Osteoblast (primary cell): ENCODE results near the gene FMO3. TPM values are rescaled to one million over a fixed set of nuclear protein-coding genes. Genes with fewer than 3 reads are reported as not detected.

Source experiments
- DNase-seq: peaks from one replicate; pipeline ENCODE4 v3.0.0; 2011; ENCODE audit warnings: low spot score, mixed read lengths; ENCODE audit not compliant: insufficient read length; ENCODE audit errors: missing footprints
- H2AFZ ChIP-seq: 2 replicates; pipeline ENCODE4 v1.6.0; 2011; ENCODE audit warnings: mild to moderate bottlenecking, low read length
- H3K27ac ChIP-seq: 2 replicates; pipeline ENCODE4 v1.5.1; 2011; ENCODE audit warnings: mild to moderate bottlenecking, low read depth, low read length, moderate library complexity
- H3K27me3 ChIP-seq: 2 replicates; pipeline ENCODE4 v1.6.0; 2012; ENCODE audit warnings: mild to moderate bottlenecking, control low read depth, inconsistent platforms, low read length, moderate library complexity; ENCODE audit not compliant: insufficient read depth
- H3K36me3 ChIP-seq: 2 replicates; pipeline ENCODE4 v1.5.1; 2011; ENCODE audit warnings: mild to moderate bottlenecking, low read length, control low read depth, moderate library complexity; ENCODE audit not compliant: insufficient read depth
- H3K4me1 ChIP-seq: 2 replicates; pipeline ENCODE4 v1.5.1; 2011; ENCODE audit warnings: mild to moderate bottlenecking, low read length, control low read depth, moderate library complexity; ENCODE audit not compliant: insufficient read depth
- H3K4me2 ChIP-seq: 2 replicates; pipeline ENCODE4 v1.6.0; 2011; ENCODE audit warnings: mild to moderate bottlenecking, low read length; ENCODE audit not compliant: insufficient read depth
- H3K4me3 ChIP-seq: fragments of 200-600 bp; sonication (generic); 3 replicates; pipeline ENCODE4 v1.5.1; 2012; ENCODE audit warnings: mild to moderate bottlenecking, low read length, inconsistent platforms; ENCODE audit not compliant: insufficient read depth
- H3K79me2 ChIP-seq: 2 replicates; pipeline ENCODE4 v1.6.0; 2012; ENCODE audit warnings: mild to moderate bottlenecking, low read length, control low read depth, inconsistent platforms; ENCODE audit not compliant: insufficient read depth
- H3K9me3 ChIP-seq: 2 replicates; pipeline ENCODE4 v1.5.1; 2011; ENCODE audit warnings: low read depth, low read length, control low read depth
- H4K20me1 ChIP-seq: 2 replicates; pipeline ENCODE4 v1.6.0; 2012; ENCODE audit warnings: mild to moderate bottlenecking, low read length, control low read depth; ENCODE audit not compliant: insufficient read depth
- CTCF ChIP-seq: IDR thresholded peaks from 2 replicates; pipeline ENCODE4 v1.5.1; 2011; ENCODE audit warnings: mild to moderate bottlenecking, low read depth, low read length, moderate library complexity; ENCODE audit errors: extremely low read depth
- total RNA-seq: library from RNA; depleted of rRNA; stranded (reverse); fragments of >200 nt; gene quantifications from 2 replicates; pipeline ENCODE4 v1.2.3, GENCODE V29; 2012

Gene FMO3
- total RNA-seq, 1 donor, result 44.5 TPM

GRCh38 chr1:171061425-171062143 lies 29.1 kb upstream of the FMO3 start:
- no peak for TF ChIP-seq CTCF
- Histone ChIP-seq H3K4me3 (no peak overlapping the region), H2AFZ (no peak overlapping the region), H3K36me3 (no peaks in the 10 kb centered on the region), H3K27me3 (no peaks in the 10 kb centered on the region), H4K20me1 (no peaks in the 10 kb centered on the region), H3K27ac (no peak overlapping the region), H3K4me1 (no peaks in the 10 kb centered on the region), H3K4me2 (no peak overlapping the region), H3K79me2 (no peaks in the 10 kb centered on the region), H3K9me3 (no peaks in the 10 kb centered on the region)
- DNase-seq, result no peak

DNA sequence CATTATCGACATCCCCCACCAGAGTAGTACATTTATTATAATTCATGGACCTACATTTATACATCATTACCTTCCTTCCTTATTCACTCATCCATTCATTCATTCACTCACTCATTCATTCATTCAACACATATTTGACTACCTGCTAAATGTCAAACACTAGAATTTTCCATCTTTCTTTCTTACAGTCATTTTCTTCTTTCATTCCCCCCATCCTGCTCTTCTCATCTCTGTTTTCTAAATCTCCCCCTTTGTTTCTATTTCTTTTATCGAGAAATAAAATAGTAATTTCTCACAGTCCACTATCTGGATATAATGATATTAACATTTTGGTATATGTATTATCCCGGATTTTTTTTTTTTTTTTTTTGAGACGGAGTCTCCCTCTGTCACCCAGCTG lies 27.8 kb upstream of the FMO3 start:
- no peak for TF ChIP-seq CTCF
- DNase-seq, result no peak
- no peaks in the 10 kb centered on the region for H3K36me3 ChIP-seq

DNA sequence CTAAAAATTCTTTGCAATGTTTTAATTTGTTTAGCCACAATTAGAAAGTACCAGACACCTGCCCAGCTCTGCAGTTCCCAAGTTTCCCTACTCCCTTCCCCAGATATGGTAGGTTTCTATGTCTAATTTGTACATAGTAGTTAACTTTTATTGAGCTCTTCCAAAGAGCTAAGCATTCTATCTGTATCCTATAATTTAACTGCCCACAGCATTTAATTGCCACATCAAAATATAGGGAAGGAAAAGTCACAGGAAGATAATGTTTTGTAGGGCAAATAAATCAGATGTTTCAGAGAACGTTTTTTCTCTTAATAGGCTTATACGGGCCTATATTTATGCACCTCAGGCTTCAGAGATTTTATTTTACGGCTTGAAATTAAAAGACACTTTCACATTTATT lies 15.7 kb upstream of the FMO3 start:
- no peak overlapping the region for H3K4me3 ChIP-seq
- H3K27ac ChIP-seq, result no peak overlapping the region
- no peak overlapping the region for H3K4me2 ChIP-seq
- no peaks in the 10 kb centered on the region for H3K4me1 ChIP-seq
- no peaks in the 10 kb centered on the region for H3K27me3 ChIP-seq
- no peak overlapping the region for H2AFZ ChIP-seq
- no peaks in the 10 kb centered on the region for H3K36me3 ChIP-seq
- H4K20me1 ChIP-seq, result no peaks in the 10 kb centered on the region
- no peaks in the 10 kb centered on the region for H3K79me2 ChIP-seq
- no peaks in the 10 kb centered on the region for H3K9me3 ChIP-seq
- DNase-seq, result no peak
- no peak for TF ChIP-seq CTCF

More for the DNA sequence above, 27.8 kb upstream of the FMO3 start:
- Histone ChIP-seq H3K9me3 (no peaks in the 10 kb centered on the region), H4K20me1 (no peaks in the 10 kb centered on the region), H3K4me2 (no peak overlapping the region), H3K4me1 (no peaks in the 10 kb centered on the region), H3K27me3 (no peaks in the 10 kb centered on the region), H3K4me3 (no peak overlapping the region), H2AFZ (no peak overlapping the region), H3K79me2 (no peaks in the 10 kb centered on the region), H3K27ac (no peak overlapping the region)

DNA sequence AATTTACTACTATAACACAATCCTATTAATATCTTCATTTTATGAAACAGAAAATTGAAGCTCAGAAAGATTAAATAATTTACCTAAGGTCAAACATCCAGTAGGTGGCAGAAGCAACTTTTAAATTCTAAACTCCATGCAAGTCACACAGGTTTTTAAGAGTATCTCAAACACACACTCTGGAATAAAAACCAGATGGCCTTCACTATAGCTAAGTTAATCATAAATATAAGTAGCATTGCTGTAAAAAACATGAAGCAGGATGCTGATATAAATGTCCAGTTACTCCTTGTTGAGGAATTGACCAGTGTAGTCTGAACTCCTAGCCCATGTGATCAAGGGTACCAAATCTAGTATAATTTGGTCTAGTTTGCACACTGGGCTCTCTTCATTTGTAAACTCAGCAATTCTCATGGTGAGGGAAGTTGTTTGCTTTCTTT lies 9.4 kb upstream of the FMO3 start:
- Histone ChIP-seq H3K36me3 (no peaks in the 10 kb centered on the region), H3K27me3 (no peaks in the 10 kb centered on the region), H3K4me2 (no peak overlapping the region), H3K4me1 (no peaks in the 10 kb centered on the region), H3K79me2 (no peaks in the 10 kb centered on the region), H4K20me1 (no peaks in the 10 kb centered on the region), H3K9me3 (no peaks in the 10 kb centered on the region), H2AFZ (peak overlapping the region; percentile 72), H3K27ac (no peak overlapping the region), H3K4me3 (no peak overlapping the region)
- DNase-seq, result peak; percentile 54
- peak; percentile 48 for TF ChIP-seq CTCF
